Gastroesophageal sphincter (tissue), 4 donors: ENCODE measurements around the gene SORCS1. TPM values are rescaled to one million over a fixed set of nuclear protein-coding genes. Genes with fewer than 3 reads are reported as not detected.

Experiments
- ATAC-seq: fragments of 150-250 bp; one replicate; pipeline ENCODE4 v1.9.1; 2016; ENCODE audit warnings: mild to moderate bottlenecking, moderate library complexity
- H3K27ac ChIP-seq, 4 donors: fragments of 200-600 bp; sonication (generic) in 3 of 4; 1 replicate in 3 of 4; 2 replicates in 1 of 4; pipeline ENCODE4 v1.5.1; 2016 to 2019
- H3K27me3 ChIP-seq: fragments of 200-600 bp; sonication (generic); one replicate; pipeline ENCODE4 v1.5.1; 2019
- H3K36me3 ChIP-seq, 2 donors: fragments of 200-600 bp; sonication (generic); one replicate each; pipeline ENCODE4 v1.5.1; 2019; ENCODE audit warnings: control low read depth in 1 of 2
- H3K4me1 ChIP-seq, 3 donors: fragments of 200-600 bp; sonication (generic); 1 replicate in 2 of 3; 2 replicates in 1 of 3; pipeline ENCODE4 v1.5.1; 2016 to 2019; ENCODE audit warnings: control low read depth in 2 of 3
- H3K4me3 ChIP-seq, 2 donors: fragments of 200-600 bp; sonication (generic); one replicate each; pipeline ENCODE4 v1.5.1; 2019; ENCODE audit warnings: mild to moderate bottlenecking in 1 of 2, moderate library complexity in 1 of 2
- H3K9me3 ChIP-seq, 3 donors: fragments of 200-600 bp; sonication (generic); one replicate each; pipeline ENCODE4 v1.5.1; 2017 to 2019; ENCODE audit warnings: control low read depth in 2 of 3
- CTCF ChIP-seq, 4 experiments: fragments of 200-600 bp in 2 of 4; fragments of 450-650 bp in 2 of 4; sonication (generic) in 1 of 4; IDR thresholded peaks; one replicate each; pipeline ENCODE4 v1.5.1; 2017 to 2019; ENCODE audit warnings: antibody characterized with exemption in 4 of 4, mild to moderate bottlenecking in 2 of 4, moderate library complexity in 2 of 4
- EP300 ChIP-seq: sonication (generic); formaldehyde crosslinking; IDR thresholded peaks from one replicate; pipeline ENCODE4 v1.6.1; 2017; ENCODE audit warnings: antibody characterized with exemption, mild to moderate bottlenecking
- POLR2A ChIP-seq, 2 donors: fragments of 450-650 bp; IDR thresholded peaks; one replicate each; pipeline ENCODE4 v1.6.1; 2017; ENCODE audit warnings: antibody characterized with exemption in 2 of 2, mild to moderate bottlenecking in 2 of 2, moderate library complexity in 1 of 2
- POLR2AphosphoS5 ChIP-seq: sonication (generic); formaldehyde crosslinking; IDR thresholded peaks from one replicate; pipeline ENCODE4 v1.6.1; 2017; ENCODE audit warnings: antibody characterized with exemption
- WGBS, 2 donors: methylation state at CpG; one replicate each; pipeline ENCODE4 v1.1.5; 2018; ENCODE audit warnings: low coverage in 1 of 2; 5-methylcytosine and 5-hydroxymethylcytosine counted together
- total RNA-seq, 4 donors: library from RNA; depleted of rRNA; stranded (reverse); fragments of >200 nt; gene quantifications; one replicate each; pipeline ENCODE4 v1.1.0, GENCODE V29; 2016

SORCS1 gene
- total RNA-seq, 4 donors from 2014 or later, result 8.5 to 18.6 (median 10.0) TPM

- Histone ChIP-seq H3K27ac (no peak overlapping the region), H3K4me3 (no peak overlapping the region), H3K9me3 (no peaks in the 10 kb centered on the region), H3K4me1 (peaks cover 0 to 13% (median 0%) of the 10 kb centered on the region in 3 donors), H3K36me3 (no peaks in the 10 kb centered on the region), H3K27me3 (no peaks in the 10 kb centered on the region)
- ATAC-seq, result no peak
- TF ChIP-seq POLR2A (IDR thresholded peaks at IDR 0.05), result no peak
- no peak for TF ChIP-seq EP300
- WGBS, 2 donors, result 73 to 83% methylated on average over 2 of the region's 2 CpGs
Observed at GRCh38 chr10:106903180-106903579, 261.3 kb downstream of the SORCS1 start.

- Histone ChIP-seq H3K4me3 (no peak overlapping the region), H3K27ac (no peak overlapping the region), H3K36me3 (no peaks in the 10 kb centered on the region), H3K9me3 (no peaks in the 10 kb centered on the region), H3K4me1 (peaks cover 0 to 20% (median 0%) of the 10 kb centered on the region in 3 donors), H3K27me3 (no peaks in the 10 kb centered on the region)
- 67 to 70% methylated on average over 6 of the region's 7 CpGs for WGBS, 2 donors
- no peak for ATAC-seq
- no peak for TF ChIP-seq POLR2AphosphoS5
- no peak for TF ChIP-seq EP300
- TF ChIP-seq POLR2A (IDR thresholded peaks at IDR 0.05), result no peak
- TF ChIP-seq CTCF (IDR thresholded peaks at IDR 0.05), result no peak
Observed at GRCh38 chr10:106900016-106900652, 264.4 kb downstream of the SORCS1 start.

- Histone ChIP-seq H3K4me1 (peaks cover 0 to 35% (median 0%) of the 10 kb centered on the region in 3 donors), H3K36me3 (no peaks in the 10 kb centered on the region), H3K4me3 (no peak overlapping the region), H3K27me3 (no peaks in the 10 kb centered on the region), H3K9me3 (no peaks in the 10 kb centered on the region), H3K27ac (peak overlapping the region in 3 of 4 donors; percentile 26 to 58 (median 35))
- 47 to 85% methylated on average over 4 of the region's 4 CpGs for WGBS, 2 donors
- ATAC-seq, result no peak
- TF ChIP-seq EP300 (no peak), CTCF (IDR thresholded peaks at IDR 0.05) (no peak), POLR2A (IDR thresholded peaks at IDR 0.05) (no peak), POLR2AphosphoS5 (no peak)
Observed at GRCh38 chr10:106898446-106898845, 266.1 kb downstream of the SORCS1 start.

- H3K27me3 ChIP-seq, result no peaks in the 10 kb centered on the region
- peak overlapping the region in 2 of 4 donors; percentile 35 to 58 for H3K27ac ChIP-seq
- peaks cover 0 to 35% (median 0%) of the 10 kb centered on the region in 3 donors for H3K4me1 ChIP-seq
- 20 to 29% methylated on average over 5 to 7 of the region's 7 CpGs for WGBS, 2 donors
- TF ChIP-seq CTCF (IDR thresholded peaks at IDR 0.05), result no peak
- TF ChIP-seq POLR2AphosphoS5, result peak; percentile 46
- no peak for TF ChIP-seq POLR2A (IDR thresholded peaks at IDR 0.05)
- H3K36me3 ChIP-seq, result no peaks in the 10 kb centered on the region
- ATAC-seq, result peak; percentile 61
- H3K9me3 ChIP-seq, result no peaks in the 10 kb centered on the region
- H3K4me3 ChIP-seq, result no peak overlapping the region
Observed at GRCh38 chr10:106897719-106898118, 266.8 kb downstream of the SORCS1 start.

- ATAC-seq, result peak; percentile 55
- 27 to 50% methylated on average over 1 of the region's 1 CpG for WGBS, 2 donors
- Histone ChIP-seq H3K9me3 (no peaks in the 10 kb centered on the region), H3K4me1 (peaks cover 0 to 35% (median 0%) of the 10 kb centered on the region in 3 donors), H3K27me3 (no peaks in the 10 kb centered on the region), H3K36me3 (no peaks in the 10 kb centered on the region), H3K27ac (peak overlapping the region in 2 of 4 donors; percentile 18 to 65), H3K4me3 (no peak overlapping the region)
- TF ChIP-seq POLR2AphosphoS5 (peak; percentile 73), CTCF (IDR thresholded peaks at IDR 0.05) (no peak), EP300 (no peak)
Observed at GRCh38 chr10:106894692-106895091, 269.8 kb downstream of the SORCS1 start.
